ENCODE data around the gene SPAG6.

Gene SPAG6

GRCh38 chr10:22433875-22434274 is 88.6 kb downstream of the SPAG6 start:
- no peak overlapping the region for H3K4me3 ChIP-seq (ENCODE audit: low read depth, low read length)
- no peak for DNase-seq (ENCODE audit: low read depth)
- TF ChIP-seq CTCF (IDR thresholded peaks at IDR 0.05; ENCODE audit: low read depth, low read length, missing control alignments): no peak

GRCh38 chr10:22434521-22434920 is 89.2 kb downstream of the SPAG6 start:
- no peak for TF ChIP-seq CTCF (IDR thresholded peaks at IDR 0.05; ENCODE audit: low read depth, low read length, missing control alignments)
- no peak for DNase-seq (ENCODE audit: low read depth)
- H3K4me3 ChIP-seq (ENCODE audit: low read depth, low read length): no peak overlapping the region

GRCh38 chr10:22435650-22436049 is 90.4 kb downstream of the SPAG6 start:
- no peak for DNase-seq (ENCODE audit: low read depth)
- TF ChIP-seq CTCF (IDR thresholded peaks at IDR 0.05; ENCODE audit: low read depth, low read length, missing control alignments): no peak

GRCh38 chr10:22436526-22436892 is 91.2 kb downstream of the SPAG6 start:
- no peak for TF ChIP-seq CTCF (IDR thresholded peaks at IDR 0.05; ENCODE audit: low read depth, low read length, missing control alignments)
- no peak for DNase-seq (ENCODE audit: low read depth)
- H3K4me3 ChIP-seq (ENCODE audit: low read depth, low read length): peak overlapping the region; percentile 68

More at GRCh38 chr10:22435650-22436049, 90.4 kb downstream of the SPAG6 start:
- H3K4me3 ChIP-seq (ENCODE audit: low read depth, low read length): no peak overlapping the region

- H3K4me3 ChIP-seq (ENCODE audit: low read depth, low read length): peak overlapping the region; percentile 68
- peak; percentile 88 for DNase-seq (ENCODE audit: low read depth)
- TF ChIP-seq CTCF (IDR thresholded peaks at IDR 0.05; ENCODE audit: low read depth, low read length, missing control alignments): no peak
These were observed 91.8 kb downstream of the SPAG6 start for GRCh38 chr10:22436893-22437619.

- H3K4me3 ChIP-seq (ENCODE audit: low read depth, low read length): peak overlapping the region; percentile 68
- TF ChIP-seq CTCF (IDR thresholded peaks at IDR 0.05; ENCODE audit: low read depth, low read length, missing control alignments): no peak
- no peak for DNase-seq (ENCODE audit: low read depth)
These were observed 92.6 kb downstream of the SPAG6 start for GRCh38 chr10:22437620-22438588.
